Uterus (tissue), 4 donors: ENCODE data around the gene NUP93. TPM values are rescaled to one million over a fixed set of nuclear protein-coding genes. Genes with fewer than 3 reads are reported as not detected.

Source experiments
- DNase-seq, 2 donors: peaks; one replicate each; pipeline ENCODE4 v3.0.0-alpha.2; 2019 to 2020
- H3K27ac ChIP-seq, 2 donors: fragments of 200-600 bp; sonication (generic); 1 replicate in 1 of 2; 2 replicates in 1 of 2; pipeline ENCODE4 v1.5.1; 2016 to 2018
- H3K27me3 ChIP-seq, 2 donors: fragments of 200-600 bp; sonication (generic); one replicate each; pipeline ENCODE4 v1.5.1; 2018 to 2019; ENCODE audit warnings: control low read depth in 1 of 2
- H3K36me3 ChIP-seq, 2 donors: fragments of 200-600 bp; sonication (generic); one replicate each; pipeline ENCODE4 v1.5.1; 2019; ENCODE audit warnings: control low read depth in 1 of 2
- H3K4me1 ChIP-seq, 2 donors: fragments of 200-600 bp; sonication (generic); one replicate each; pipeline ENCODE4 v1.5.1; 2018 to 2019; ENCODE audit warnings: control low read depth in 1 of 2
- H3K4me3 ChIP-seq, 2 donors: fragments of 200-600 bp; sonication (generic); 1 replicate in 1 of 2; 2 replicates in 1 of 2; pipeline ENCODE4 v1.5.1; 2018 to 2019; ENCODE audit warnings: mild to moderate bottlenecking in 1 of 2
- H3K9me3 ChIP-seq, 2 donors: fragments of 200-600 bp; sonication (generic); one replicate each; pipeline ENCODE4 v1.5.1; 2019; ENCODE audit warnings: control low read depth in 1 of 2
- CTCF ChIP-seq, 4 experiments: fragments of 200-600 bp in 2 of 4; fragments of 450-650 bp in 2 of 4; sonication (generic) in 2 of 4; IDR thresholded peaks; one replicate each; pipeline ENCODE4 v1.5.1; 2016 to 2019; ENCODE audit warnings: antibody characterized with exemption in 4 of 4, mild to moderate bottlenecking in 2 of 4, moderate library complexity in 1 of 4
- POLR2A ChIP-seq, 2 donors: fragments of 450-650 bp; IDR thresholded peaks; one replicate each; pipeline ENCODE4 v1.6.1; 2016; ENCODE audit warnings: antibody characterized with exemption in 2 of 2, mild to moderate bottlenecking in 1 of 2, moderate library complexity in 1 of 2
- intact Hi-C: fragments of 100-400 bp; cut with DNase I; formaldehyde crosslinking; loops from one replicate; pipeline ENCODE4 v1.15.1; 2023; ENCODE audit warnings: low total_unique reads
- total RNA-seq, 4 donors: library from RNA; depleted of rRNA in 3 of 4; stranded (reverse); fragments of >200 nt in 3 of 4; gene quantifications; one replicate each; pipeline versions ENCODE4 v1.1.0 to v1.2.4, GENCODE V29; 2014 to 2023
- donor health status: DM: yes; HTN: yes; CAD: no.

Gene NUP93
- total RNA-seq, 4 donors from 2014 or later: 17.6 to 71.0 (median 34.5) TPM

- no peaks in the 10 kb centered on the region for H3K4me1 ChIP-seq
- no peaks in the 10 kb centered on the region for H3K9me3 ChIP-seq
- H3K27me3 ChIP-seq: no peaks in the 10 kb centered on the region
- DNase-seq: no peak
- intact Hi-C loops: no loop called here
- no peak overlapping the region for H3K4me3 ChIP-seq
- no peaks in the 10 kb centered on the region for H3K36me3 ChIP-seq
- TF ChIP-seq CTCF (IDR thresholded peaks at IDR 0.05): no peak
- no peak for TF ChIP-seq POLR2A (IDR thresholded peaks at IDR 0.05)
- H3K27ac ChIP-seq: peak overlapping the region; percentile 35 to 47
These were observed 20.0 kb downstream of the NUP93 start for GRCh38 chr16:56749672-56750491.

DNA sequence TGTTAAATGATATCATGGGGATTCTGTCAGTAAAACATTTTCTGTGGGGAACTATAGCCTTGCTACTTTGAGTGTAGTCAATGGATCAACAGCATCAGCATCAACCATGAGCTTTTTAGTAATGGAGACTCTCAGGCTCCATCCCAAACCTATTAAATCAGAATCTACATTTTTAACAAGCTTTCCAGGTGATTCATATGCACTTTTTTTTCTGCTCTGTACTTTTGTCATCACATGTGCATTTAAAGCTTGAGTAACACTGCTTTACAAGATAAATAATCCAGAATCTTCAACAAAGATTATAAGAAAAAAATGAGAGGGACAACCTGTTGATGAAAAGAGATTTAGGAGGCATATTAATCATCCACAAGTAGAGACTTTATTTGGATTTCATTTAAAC lies 23.5 kb downstream of the NUP93 start:
- Histone ChIP-seq H3K27ac (no peak overlapping the region), H3K9me3 (no peaks in the 10 kb centered on the region), H3K4me3 (no peak overlapping the region), H3K4me1 (no peaks in the 10 kb centered on the region), H3K27me3 (no peaks in the 10 kb centered on the region), H3K36me3 (no peaks in the 10 kb centered on the region)
- no peak for DNase-seq
- no peak for TF ChIP-seq POLR2A (IDR thresholded peaks at IDR 0.05)
- TF ChIP-seq CTCF (IDR thresholded peaks at IDR 0.05): no peak
- intact Hi-C loops: no loop called here

GRCh38 chr16:56755038-56755437 lies 25.1 kb downstream of the NUP93 start:
- no peak for DNase-seq
- Histone ChIP-seq H3K4me1 (no peaks in the 10 kb centered on the region), H3K4me3 (no peak overlapping the region), H3K27ac (no peak overlapping the region), H3K27me3 (no peaks in the 10 kb centered on the region), H3K9me3 (no peaks in the 10 kb centered on the region), H3K36me3 (no peaks in the 10 kb centered on the region)
- no peak for TF ChIP-seq CTCF (IDR thresholded peaks at IDR 0.05)
- no peak for TF ChIP-seq POLR2A (IDR thresholded peaks at IDR 0.05)
- intact Hi-C loops: no loop called here

DNA sequence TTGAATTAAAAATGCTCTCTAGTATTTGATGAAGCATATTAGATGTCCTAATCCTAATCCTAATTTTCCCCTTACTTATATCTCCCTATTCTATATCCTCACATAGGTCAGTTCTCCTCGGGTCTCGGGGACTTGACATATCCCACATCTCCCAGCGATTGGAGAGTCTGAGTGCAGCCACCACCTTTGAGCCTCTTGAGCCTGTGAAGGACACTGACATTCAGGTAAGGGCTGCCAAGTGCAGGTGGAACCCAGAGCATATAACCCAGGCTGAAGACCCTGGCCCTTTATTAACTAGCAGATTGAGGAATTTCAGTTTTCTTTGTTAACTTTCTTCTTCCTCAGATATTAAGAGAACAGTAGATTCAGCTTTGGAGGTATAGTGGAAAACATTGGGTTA lies 28.5 kb downstream of the NUP93 start:
- Histone ChIP-seq H3K27ac (no peak overlapping the region), H3K27me3 (no peaks in the 10 kb centered on the region), H3K36me3 (no peaks in the 10 kb centered on the region), H3K4me3 (no peak overlapping the region), H3K4me1 (no peaks in the 10 kb centered on the region), H3K9me3 (no peaks in the 10 kb centered on the region)
- TF ChIP-seq CTCF (IDR thresholded peaks at IDR 0.05): no peak
- no peak for TF ChIP-seq POLR2A (IDR thresholded peaks at IDR 0.05)
- intact Hi-C loops: no loop called here
- no peak for DNase-seq

DNA sequence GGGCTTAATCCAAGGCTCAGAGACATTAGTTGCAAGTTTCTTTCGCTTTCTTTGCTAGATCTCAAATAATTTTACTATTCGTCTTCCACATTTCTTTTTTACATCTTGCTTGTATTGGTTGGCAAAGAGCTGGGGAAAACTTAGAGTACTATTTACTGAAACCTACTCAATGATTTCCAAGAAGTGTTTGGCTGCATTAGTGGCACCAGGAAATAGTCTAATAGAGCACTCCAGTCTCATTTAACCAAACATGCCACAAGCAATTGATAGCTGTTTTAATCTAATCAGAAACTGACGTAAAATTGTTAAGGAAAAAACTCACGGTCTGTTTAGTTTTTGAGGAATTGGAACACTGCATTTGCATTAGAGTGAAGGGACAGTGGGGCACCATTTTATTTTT lies 29.0 kb downstream of the NUP93 start:
- Histone ChIP-seq H3K36me3 (no peaks in the 10 kb centered on the region), H3K27me3 (no peaks in the 10 kb centered on the region), H3K9me3 (no peaks in the 10 kb centered on the region), H3K4me3 (no peak overlapping the region), H3K27ac (no peak overlapping the region), H3K4me1 (no peaks in the 10 kb centered on the region)
- intact Hi-C loops: no loop called here
- TF ChIP-seq CTCF (IDR thresholded peaks at IDR 0.05): no peak
- no peak for TF ChIP-seq POLR2A (IDR thresholded peaks at IDR 0.05)
- no peak for DNase-seq
